Measurements from ENCODE around the gene CTRL.

CTRL gene

GRCh38 chr16:67932462-67932840, 789 bp upstream of the CTRL start:
- no peak for TF ChIP-seq PKNOX1 (IDR thresholded peaks at IDR 0.05)
- no peak for TF ChIP-seq ZNF384 (IDR thresholded peaks at IDR 0.05)
- TF ChIP-seq LEF1 (IDR thresholded peaks at IDR 0.05; ENCODE audit: borderline replicate concordance) = no peak
- no peak for TF ChIP-seq TARDBP (IDR thresholded peaks at IDR 0.05)
- no peak for TF ChIP-seq SUZ12 (IDR thresholded peaks at IDR 0.05)
- TF ChIP-seq BHLHE40 (IDR thresholded peaks at IDR 0.05; ENCODE audit: borderline replicate concordance) = no peak
- TF ChIP-seq FOXA1 (IDR thresholded peaks at IDR 0.05) = no peak
- TF ChIP-seq CTBP1 (IDR thresholded peaks at IDR 0.05; ENCODE audit: borderline replicate concordance) = no peak
- TF ChIP-seq L3MBTL2 (conservative IDR thresholded peaks at IDR 0.05) = no peak
- no peak for TF ChIP-seq ELF4 (IDR thresholded peaks at IDR 0.05)
- no peak for TF ChIP-seq NFRKB (IDR thresholded peaks at IDR 0.05)
- TF ChIP-seq HDGF (IDR thresholded peaks at IDR 0.05; ENCODE audit: borderline replicate concordance) = no peak
- no peak for TF ChIP-seq ARNT (IDR thresholded peaks at IDR 0.05)
- no peak for TF ChIP-seq SP1 (IDR thresholded peaks at IDR 0.05)
- no peak for TF ChIP-seq FOXK2 (IDR thresholded peaks at IDR 0.05)
- TF ChIP-seq FOXM1 (IDR thresholded peaks at IDR 0.05; ENCODE audit: borderline replicate concordance) = no peak
- POLR2A ChIA-PET = interaction anchor here (0.6 to 0.8 kb wide), 2 partner anchors 50 to 266 kb away, joined by 3 read pairs; partner anchors contain the start of genes C16orf86 and ENKD1
- CTCF ChIA-PET = no interaction called here
- no peak for DNase-seq (ENCODE audit: extremely low spot score)

DNA sequence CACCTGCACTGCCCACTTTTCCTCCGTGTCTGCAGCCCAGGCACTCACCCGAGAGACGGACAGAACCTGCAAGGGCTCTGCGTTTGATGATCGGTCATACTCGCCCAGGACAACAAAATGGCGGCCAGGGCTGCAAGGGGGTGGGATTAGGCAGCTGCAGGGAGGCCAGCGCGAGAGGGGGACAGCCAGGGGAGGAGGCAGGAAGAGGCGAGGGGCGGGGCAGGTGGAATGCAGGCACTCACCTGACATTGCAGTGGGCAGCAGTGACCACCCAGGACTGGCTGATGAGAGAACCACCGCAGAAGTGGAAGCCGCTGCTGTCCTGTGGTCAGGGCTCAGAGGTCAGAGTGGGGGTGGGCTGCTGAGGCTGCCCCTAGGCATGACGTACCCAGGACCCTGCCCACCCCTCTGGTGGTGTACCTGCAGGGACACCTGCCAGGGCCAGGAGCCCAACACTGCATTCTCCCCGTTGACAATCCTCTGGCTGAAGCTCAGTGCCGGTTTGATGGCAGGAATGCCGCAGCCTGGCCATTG, 917 bp downstream of the CTRL start:
- ChIA-PET CTCF (interaction anchor here (1.7 kb wide), 1 partner anchor 47 kb away, joined by 5 read pairs; no protein-coding TSS in a partner anchor), POLR2A (interaction anchor here (1.1 kb wide), 1 partner anchor 16 kb away, joined by 3 read pairs; no protein-coding TSS in a partner anchor)
- no peak for DNase-seq (ENCODE audit: extremely low spot score)
- TF ChIP-seq LEF1 (IDR thresholded peaks at IDR 0.05; ENCODE audit: borderline replicate concordance) (no peak), NFRKB (IDR thresholded peaks at IDR 0.05) (no peak), SP1 (IDR thresholded peaks at IDR 0.05) (no peak), TARDBP (IDR thresholded peaks at IDR 0.05) (no peak), FOXM1 (IDR thresholded peaks at IDR 0.05; ENCODE audit: borderline replicate concordance) (no peak), PKNOX1 (IDR thresholded peaks at IDR 0.05) (no peak), ARNT (IDR thresholded peaks at IDR 0.05) (no peak), L3MBTL2 (conservative IDR thresholded peaks at IDR 0.05) (no peak), SUZ12 (IDR thresholded peaks at IDR 0.05) (no peak), FOXK2 (IDR thresholded peaks at IDR 0.05) (no peak), CTBP1 (IDR thresholded peaks at IDR 0.05; ENCODE audit: borderline replicate concordance) (no peak), BHLHE40 (IDR thresholded peaks at IDR 0.05; ENCODE audit: borderline replicate concordance) (no peak), ELF4 (IDR thresholded peaks at IDR 0.05) (no peak), FOXA1 (IDR thresholded peaks at IDR 0.05) (no peak), HDGF (IDR thresholded peaks at IDR 0.05; ENCODE audit: borderline replicate concordance) (no peak), ZNF384 (IDR thresholded peaks at IDR 0.05) (no peak)

- no peak for DNase-seq (ENCODE audit: extremely low spot score)
- POLR2A ChIA-PET = no interaction called here
- TF ChIP-seq ELF4 (IDR thresholded peaks at IDR 0.05) (no peak), L3MBTL2 (conservative IDR thresholded peaks at IDR 0.05) (no peak), FOXK2 (IDR thresholded peaks at IDR 0.05) (no peak), HDGF (IDR thresholded peaks at IDR 0.05; ENCODE audit: borderline replicate concordance) (no peak), BHLHE40 (IDR thresholded peaks at IDR 0.05; ENCODE audit: borderline replicate concordance) (no peak), PKNOX1 (IDR thresholded peaks at IDR 0.05) (no peak), NFRKB (IDR thresholded peaks at IDR 0.05) (no peak), ZNF384 (IDR thresholded peaks at IDR 0.05) (no peak), ARNT (IDR thresholded peaks at IDR 0.05) (no peak), LEF1 (IDR thresholded peaks at IDR 0.05; ENCODE audit: borderline replicate concordance) (no peak), SUZ12 (IDR thresholded peaks at IDR 0.05) (no peak), SP1 (IDR thresholded peaks at IDR 0.05) (no peak), FOXA1 (IDR thresholded peaks at IDR 0.05) (no peak)
- CTCF ChIA-PET = no interaction called here
Measured at GRCh38 chr16:67930191-67930590, 1.5 kb downstream of the CTRL start.

GRCh38 chr16:67928561-67929364, 2.9 kb downstream of the CTRL start:
- ChIA-PET CTCF (interaction anchor here (0.9 to 1.4 kb wide), 2 partner anchors 45 to 49 kb away, joined by 4 to 6 read pairs; no protein-coding TSS in a partner anchor), POLR2A (no interaction called here)
- peak; percentile 82 for DNase-seq (ENCODE audit: extremely low spot score)
- TF ChIP-seq LEF1 (IDR thresholded peaks at IDR 0.05; ENCODE audit: borderline replicate concordance) = no peak
- TF ChIP-seq ZNF384 (IDR thresholded peaks at IDR 0.05) = no peak
- TF ChIP-seq FOXK2 (IDR thresholded peaks at IDR 0.05) = no peak
- no peak for TF ChIP-seq SUZ12 (IDR thresholded peaks at IDR 0.05)

GRCh38 chr16:67928147-67928546, 3.5 kb downstream of the CTRL start:
- no peak for TF ChIP-seq HDGF (IDR thresholded peaks at IDR 0.05; ENCODE audit: borderline replicate concordance)
- no peak for TF ChIP-seq ELF4 (IDR thresholded peaks at IDR 0.05)
- TF ChIP-seq ZNF384 (IDR thresholded peaks at IDR 0.05) = no peak
- no peak for TF ChIP-seq FOXM1 (IDR thresholded peaks at IDR 0.05; ENCODE audit: borderline replicate concordance)
- no peak for TF ChIP-seq ARNT (IDR thresholded peaks at IDR 0.05)
- TF ChIP-seq NFRKB (IDR thresholded peaks at IDR 0.05) = no peak
- no peak for TF ChIP-seq FOXA1 (IDR thresholded peaks at IDR 0.05)
- ChIA-PET CTCF (interaction anchor here (0.9 to 1.4 kb wide), 3 partner anchors 44 to 112 kb away, joined by 3 to 6 read pairs (median 4); no protein-coding TSS in a partner anchor), POLR2A (no interaction called here)
- DNase-seq (ENCODE audit: extremely low spot score) = no peak

Data from HEK293T (cell line).